Liver (tissue), 3 donors: ENCODE measurements around the gene KHNYN.
"Not testable (repeated sequence)": the region's sequence is repeated elsewhere in the genome, so short reads cannot be mapped to it uniquely, and the experiment has no call there.

Experiments used
- EGR1 ChIP-seq, 2 donors: IDR thresholded peaks; 2 replicates each; pipeline ENCODE4 v1.6.1; 2016 to 2018; ENCODE audit warnings: antibody characterized with exemption in 2 of 2, low read depth in 2 of 2
- FOXA1 ChIP-seq: IDR thresholded peaks from 2 replicates; pipeline ENCODE4 v1.6.1; 2016; ENCODE audit warnings: antibody characterized with exemption
- GABPA ChIP-seq, 2 donors: IDR thresholded peaks in 1 of 2; conservative IDR thresholded peaks in 1 of 2; 2 replicates each; pipeline ENCODE4 v1.6.1; 2016; ENCODE audit warnings: antibody characterized with exemption in 2 of 2, mild to moderate bottlenecking in 1 of 2, moderate library complexity in 1 of 2
- HNF4G ChIP-seq: IDR thresholded peaks from 2 replicates; pipeline ENCODE4 v1.6.1; 2016; ENCODE audit warnings: antibody characterized with exemption
- JUND ChIP-seq, 2 donors: IDR thresholded peaks; 2 replicates each; pipeline ENCODE4 v1.6.1; 2016; ENCODE audit warnings: antibody characterized with exemption in 2 of 2
- NR2F2 ChIP-seq: IDR thresholded peaks from 2 replicates; pipeline ENCODE4 v1.6.1; 2016; ENCODE audit warnings: antibody characterized with exemption
- RAD21 ChIP-seq, 2 donors: IDR thresholded peaks; 2 replicates each; pipeline ENCODE4 v1.6.1; 2016; ENCODE audit warnings: antibody characterized with exemption in 2 of 2, mild to moderate bottlenecking in 2 of 2
- TAF1 ChIP-seq: conservative IDR thresholded peaks from 2 replicates; pipeline ENCODE4 v1.6.1; 2016; ENCODE audit warnings: antibody characterized with exemption, mild to moderate bottlenecking
- YY1 ChIP-seq: IDR thresholded peaks from 2 replicates; pipeline ENCODE4 v1.6.1; 2016; ENCODE audit warnings: antibody characterized with exemption, mild to moderate bottlenecking
- TF ChIP-seq, protein P1 (sequence below): fragments of 150-350 bp; IDR thresholded peaks from 2 replicates; pipeline ENCODE4 v1.5.1; 2017; ENCODE audit warnings: improper control_type of control experiment, low read depth, low read length; ENCODE audit not compliant: missing input control
- TF ChIP-seq, protein P2 (sequence below): IDR thresholded peaks from 2 replicates; pipeline ENCODE4 v1.6.1; 2016; ENCODE audit warnings: antibody characterized with exemption, mild to moderate bottlenecking
- TF ChIP-seq, protein P3 (sequence below): IDR thresholded peaks from 2 replicates; pipeline ENCODE4 v1.6.1; 2016; ENCODE audit warnings: antibody characterized with exemption
- TF ChIP-seq, protein P4 (sequence below): IDR thresholded peaks from 2 replicates; pipeline ENCODE4 v1.6.1; 2016; ENCODE audit warnings: antibody characterized with exemption
- TF ChIP-seq, protein P5 (sequence below): IDR thresholded peaks from 2 replicates; pipeline ENCODE4 v1.6.1; 2016; ENCODE audit warnings: antibody characterized with exemption
- donor health status: healthy.
- donor health status: healthy.

DNA sequence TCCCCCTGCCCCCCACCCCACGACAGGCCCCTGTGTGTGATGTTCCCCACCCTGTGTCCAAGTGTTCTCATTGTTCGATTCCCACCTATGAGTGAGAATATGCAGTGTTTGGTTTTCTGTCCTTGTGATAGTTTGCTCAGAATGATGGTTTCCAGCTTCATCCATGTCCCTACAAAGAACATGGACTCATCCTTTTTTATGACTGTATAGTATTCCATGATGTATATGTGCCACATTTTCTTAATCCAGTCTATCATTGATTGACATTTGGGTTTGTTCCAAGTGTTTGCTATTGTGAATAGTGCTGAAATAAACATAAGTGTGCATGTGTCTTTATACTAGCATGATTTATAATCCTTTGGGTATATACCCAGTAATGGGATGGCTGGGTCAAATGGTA is 40.7 kb downstream of the KHNYN start:
- not testable (repeated sequence) for TF ChIP-seq NR2F2; RAD21 (IDR thresholded peaks at IDR 0.05); TAF1; EGR1 (IDR thresholded peaks at IDR 0.05; ENCODE audit: low read depth in 2 of 2); YY1; FOXA1; GABPA (IDR thresholded peaks at IDR 0.05 in 1 of 2, conservative IDR thresholded peaks at IDR 0.05 in 1 of 2); JUND (IDR thresholded peaks at IDR 0.05); HNF4G
- TF ChIP-seq, protein P1, sequence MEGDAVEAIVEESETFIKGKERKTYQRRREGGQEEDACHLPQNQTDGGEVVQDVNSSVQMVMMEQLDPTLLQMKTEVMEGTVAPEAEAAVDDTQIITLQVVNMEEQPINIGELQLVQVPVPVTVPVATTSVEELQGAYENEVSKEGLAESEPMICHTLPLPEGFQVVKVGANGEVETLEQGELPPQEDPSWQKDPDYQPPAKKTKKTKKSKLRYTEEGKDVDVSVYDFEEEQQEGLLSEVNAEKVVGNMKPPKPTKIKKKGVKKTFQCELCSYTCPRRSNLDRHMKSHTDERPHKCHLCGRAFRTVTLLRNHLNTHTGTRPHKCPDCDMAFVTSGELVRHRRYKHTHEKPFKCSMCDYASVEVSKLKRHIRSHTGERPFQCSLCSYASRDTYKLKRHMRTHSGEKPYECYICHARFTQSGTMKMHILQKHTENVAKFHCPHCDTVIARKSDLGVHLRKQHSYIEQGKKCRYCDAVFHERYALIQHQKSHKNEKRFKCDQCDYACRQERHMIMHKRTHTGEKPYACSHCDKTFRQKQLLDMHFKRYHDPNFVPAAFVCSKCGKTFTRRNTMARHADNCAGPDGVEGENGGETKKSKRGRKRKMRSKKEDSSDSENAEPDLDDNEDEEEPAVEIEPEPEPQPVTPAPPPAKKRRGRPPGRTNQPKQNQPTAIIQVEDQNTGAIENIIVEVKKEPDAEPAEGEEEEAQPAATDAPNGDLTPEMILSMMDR = not testable (repeated sequence)
- TF ChIP-seq, protein P2, sequence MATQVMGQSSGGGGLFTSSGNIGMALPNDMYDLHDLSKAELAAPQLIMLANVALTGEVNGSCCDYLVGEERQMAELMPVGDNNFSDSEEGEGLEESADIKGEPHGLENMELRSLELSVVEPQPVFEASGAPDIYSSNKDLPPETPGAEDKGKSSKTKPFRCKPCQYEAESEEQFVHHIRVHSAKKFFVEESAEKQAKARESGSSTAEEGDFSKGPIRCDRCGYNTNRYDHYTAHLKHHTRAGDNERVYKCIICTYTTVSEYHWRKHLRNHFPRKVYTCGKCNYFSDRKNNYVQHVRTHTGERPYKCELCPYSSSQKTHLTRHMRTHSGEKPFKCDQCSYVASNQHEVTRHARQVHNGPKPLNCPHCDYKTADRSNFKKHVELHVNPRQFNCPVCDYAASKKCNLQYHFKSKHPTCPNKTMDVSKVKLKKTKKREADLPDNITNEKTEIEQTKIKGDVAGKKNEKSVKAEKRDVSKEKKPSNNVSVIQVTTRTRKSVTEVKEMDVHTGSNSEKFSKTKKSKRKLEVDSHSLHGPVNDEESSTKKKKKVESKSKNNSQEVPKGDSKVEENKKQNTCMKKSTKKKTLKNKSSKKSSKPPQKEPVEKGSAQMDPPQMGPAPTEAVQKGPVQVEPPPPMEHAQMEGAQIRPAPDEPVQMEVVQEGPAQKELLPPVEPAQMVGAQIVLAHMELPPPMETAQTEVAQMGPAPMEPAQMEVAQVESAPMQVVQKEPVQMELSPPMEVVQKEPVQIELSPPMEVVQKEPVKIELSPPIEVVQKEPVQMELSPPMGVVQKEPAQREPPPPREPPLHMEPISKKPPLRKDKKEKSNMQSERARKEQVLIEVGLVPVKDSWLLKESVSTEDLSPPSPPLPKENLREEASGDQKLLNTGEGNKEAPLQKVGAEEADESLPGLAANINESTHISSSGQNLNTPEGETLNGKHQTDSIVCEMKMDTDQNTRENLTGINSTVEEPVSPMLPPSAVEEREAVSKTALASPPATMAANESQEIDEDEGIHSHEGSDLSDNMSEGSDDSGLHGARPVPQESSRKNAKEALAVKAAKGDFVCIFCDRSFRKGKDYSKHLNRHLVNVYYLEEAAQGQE = not testable (repeated sequence)
- TF ChIP-seq, protein P3, sequence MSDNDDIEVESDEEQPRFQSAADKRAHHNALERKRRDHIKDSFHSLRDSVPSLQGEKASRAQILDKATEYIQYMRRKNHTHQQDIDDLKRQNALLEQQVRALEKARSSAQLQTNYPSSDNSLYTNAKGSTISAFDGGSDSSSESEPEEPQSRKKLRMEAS = not testable (repeated sequence)
- TF ChIP-seq, protein P4, sequence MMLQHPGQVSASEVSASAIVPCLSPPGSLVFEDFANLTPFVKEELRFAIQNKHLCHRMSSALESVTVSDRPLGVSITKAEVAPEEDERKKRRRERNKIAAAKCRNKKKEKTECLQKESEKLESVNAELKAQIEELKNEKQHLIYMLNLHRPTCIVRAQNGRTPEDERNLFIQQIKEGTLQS = not testable (repeated sequence)
- TF ChIP-seq, protein P5, sequence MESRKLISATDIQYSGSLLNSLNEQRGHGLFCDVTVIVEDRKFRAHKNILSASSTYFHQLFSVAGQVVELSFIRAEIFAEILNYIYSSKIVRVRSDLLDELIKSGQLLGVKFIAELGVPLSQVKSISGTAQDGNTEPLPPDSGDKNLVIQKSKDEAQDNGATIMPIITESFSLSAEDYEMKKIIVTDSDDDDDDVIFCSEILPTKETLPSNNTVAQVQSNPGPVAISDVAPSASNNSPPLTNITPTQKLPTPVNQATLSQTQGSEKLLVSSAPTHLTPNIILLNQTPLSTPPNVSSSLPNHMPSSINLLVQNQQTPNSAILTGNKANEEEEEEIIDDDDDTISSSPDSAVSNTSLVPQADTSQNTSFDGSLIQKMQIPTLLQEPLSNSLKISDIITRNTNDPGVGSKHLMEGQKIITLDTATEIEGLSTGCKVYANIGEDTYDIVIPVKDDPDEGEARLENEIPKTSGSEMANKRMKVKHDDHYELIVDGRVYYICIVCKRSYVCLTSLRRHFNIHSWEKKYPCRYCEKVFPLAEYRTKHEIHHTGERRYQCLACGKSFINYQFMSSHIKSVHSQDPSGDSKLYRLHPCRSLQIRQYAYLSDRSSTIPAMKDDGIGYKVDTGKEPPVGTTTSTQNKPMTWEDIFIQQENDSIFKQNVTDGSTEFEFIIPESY = not testable (repeated sequence)
